A673 (cell line): Measurements from ENCODE around the gene NPAS2.

Source experiments
- EZH2 ChIP-seq: fragments of 200-600 bp; sonication (generic); IDR thresholded peaks from 2 replicates; pipeline ENCODE4 v1.6.1; 2017; ENCODE audit warnings: borderline replicate concordance, low read depth, mild to moderate bottlenecking, mixed read lengths, antibody characterized with exemption, low read length; ENCODE audit not compliant: poor library complexity, severe bottlenecking
- TF ChIP-seq, protein P1 (sequence below): fragments of 300-800, 200-600 bp; sonication (generic); conservative IDR thresholded peaks from 2 replicates; pipeline ENCODE4 v1.5.1; 2017; ENCODE audit warnings: low read depth, mild to moderate bottlenecking, antibody characterized with exemption, low read length, moderate library complexity, mixed read lengths

DNA sequence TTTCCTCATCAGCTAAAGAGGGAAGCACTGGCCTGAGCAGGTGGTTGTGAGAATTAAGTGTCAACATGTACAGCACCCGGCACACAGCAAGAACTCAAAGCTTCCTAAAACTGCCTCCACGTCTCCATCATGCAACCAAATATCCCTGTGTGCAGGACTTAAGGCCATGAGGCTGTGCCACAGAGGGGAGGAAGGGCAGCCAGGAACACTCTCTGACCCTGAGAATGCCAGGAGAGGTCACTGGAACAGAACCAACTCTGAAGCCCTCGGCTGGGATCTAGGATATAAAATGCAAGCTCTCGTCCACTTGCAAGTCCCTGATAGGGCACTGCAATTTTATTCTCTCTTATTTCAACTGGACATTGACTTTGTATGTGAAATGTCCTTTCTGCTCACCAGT, 12.2 kb upstream of the NPAS2 start:
- TF ChIP-seq, protein P1, sequence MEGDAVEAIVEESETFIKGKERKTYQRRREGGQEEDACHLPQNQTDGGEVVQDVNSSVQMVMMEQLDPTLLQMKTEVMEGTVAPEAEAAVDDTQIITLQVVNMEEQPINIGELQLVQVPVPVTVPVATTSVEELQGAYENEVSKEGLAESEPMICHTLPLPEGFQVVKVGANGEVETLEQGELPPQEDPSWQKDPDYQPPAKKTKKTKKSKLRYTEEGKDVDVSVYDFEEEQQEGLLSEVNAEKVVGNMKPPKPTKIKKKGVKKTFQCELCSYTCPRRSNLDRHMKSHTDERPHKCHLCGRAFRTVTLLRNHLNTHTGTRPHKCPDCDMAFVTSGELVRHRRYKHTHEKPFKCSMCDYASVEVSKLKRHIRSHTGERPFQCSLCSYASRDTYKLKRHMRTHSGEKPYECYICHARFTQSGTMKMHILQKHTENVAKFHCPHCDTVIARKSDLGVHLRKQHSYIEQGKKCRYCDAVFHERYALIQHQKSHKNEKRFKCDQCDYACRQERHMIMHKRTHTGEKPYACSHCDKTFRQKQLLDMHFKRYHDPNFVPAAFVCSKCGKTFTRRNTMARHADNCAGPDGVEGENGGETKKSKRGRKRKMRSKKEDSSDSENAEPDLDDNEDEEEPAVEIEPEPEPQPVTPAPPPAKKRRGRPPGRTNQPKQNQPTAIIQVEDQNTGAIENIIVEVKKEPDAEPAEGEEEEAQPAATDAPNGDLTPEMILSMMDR: no peak
- TF ChIP-seq EZH2: no peak
